Activated CD8-positive, alpha-beta memory T cell treated with anti-CD3 and anti-CD28 coated beads for 36 hours (primary cell): ENCODE data around the gene ZNF546. TPM values are rescaled to one million over a fixed set of nuclear protein-coding genes. Genes with fewer than 3 reads are reported as not detected.
"Not testable (repeated sequence)": the region's sequence is repeated elsewhere in the genome, so short reads cannot be mapped to it uniquely, and the experiment has no call there.

Experiments used
- CTCF ChIA-PET: fragments of 350-600 bp; sonication (Branson Sonifier 250); formaldehyde crosslinking; loops from one replicate; lab custom pipeline; 2021; ENCODE audit warnings: antibody characterized with exemption; lab: Charles Lee
- POLR2A ChIA-PET: fragments of 350-600 bp; sonication (Branson Sonifier 250); formaldehyde crosslinking; loops from one replicate; lab custom pipeline; 2021; ENCODE audit warnings: antibody characterized with exemption; lab: Charles Lee
- total RNA-seq, 2 experiments: library from RNA; stranded (reverse); gene quantifications; one replicate each; pipeline ENCODE4 v1.2.3, GENCODE V29; 2021

Gene ZNF546
- total RNA-seq, 2 experiments from 2014 or later, result 4.0 to 4.4 TPM

GRCh38 chr19:40025938-40026596 is 29.2 kb downstream of the ZNF546 start:
- POLR2A ChIA-PET, result no interaction called here
- CTCF ChIA-PET, result no interaction called here

- CTCF ChIA-PET, result no interaction called here
- POLR2A ChIA-PET, result no interaction called here
These were observed 29.7 kb downstream of the ZNF546 start for GRCh38 chr19:40026597-40026970.

DNA sequence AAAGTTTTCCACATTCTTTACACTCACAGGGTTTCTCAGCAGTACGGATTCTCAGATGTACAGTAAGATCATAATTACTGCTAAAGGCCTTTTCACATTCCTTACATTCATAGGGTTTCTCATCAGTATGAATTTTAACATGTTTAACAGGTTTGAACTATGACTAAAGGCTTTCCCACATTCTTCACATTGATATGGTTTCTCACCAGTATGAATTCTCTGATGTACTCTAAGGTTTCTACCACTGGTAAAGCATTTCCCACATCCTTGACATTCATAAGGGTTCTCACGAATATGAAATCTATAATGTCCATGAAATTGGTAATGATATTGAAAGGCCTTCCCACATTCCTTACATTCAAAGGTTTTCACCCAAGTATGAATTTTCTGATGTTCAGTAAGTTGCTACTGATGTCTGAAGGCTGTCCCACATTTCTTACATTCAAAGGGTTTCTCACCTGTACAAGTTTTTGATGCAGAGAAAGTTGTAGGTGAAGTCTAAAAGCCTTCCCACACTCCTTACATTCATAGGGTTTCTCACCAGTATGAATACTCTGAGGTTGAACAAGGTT is 37.2 kb downstream of the ZNF546 start:
- POLR2A ChIA-PET, result no interaction called here
- CTCF ChIA-PET, result no interaction called here

- POLR2A ChIA-PET, result no interaction called here
- CTCF ChIA-PET, result no interaction called here
These were observed 39.1 kb downstream of the ZNF546 start for GRCh38 chr19:40035996-40036395.

DNA sequence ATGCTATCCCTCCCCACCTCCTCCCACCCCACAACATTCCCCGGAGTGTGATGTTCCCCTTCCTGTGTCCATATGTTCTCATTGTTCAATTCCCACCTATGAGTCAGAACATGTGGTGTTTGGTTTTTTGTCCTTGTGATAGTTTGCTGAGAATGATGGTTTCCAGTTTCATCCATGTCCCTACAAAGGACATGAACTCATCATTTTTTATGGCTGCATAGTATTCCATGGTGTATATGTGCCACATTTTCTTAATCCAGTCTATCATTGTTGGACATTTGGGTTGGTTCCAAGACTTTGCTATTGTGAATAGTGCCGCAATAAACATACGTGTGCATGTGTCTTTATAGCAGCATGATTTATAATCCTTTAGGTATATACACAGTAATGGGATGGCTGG is 41.2 kb downstream of the ZNF546 start:
- CTCF ChIA-PET, POLR2A ChIA-PET: not testable (repeated sequence)

- POLR2A ChIA-PET, CTCF ChIA-PET: not testable (repeated sequence)
These were observed 44.9 kb downstream of the ZNF546 start for GRCh38 chr19:40041718-40042117.

DNA sequence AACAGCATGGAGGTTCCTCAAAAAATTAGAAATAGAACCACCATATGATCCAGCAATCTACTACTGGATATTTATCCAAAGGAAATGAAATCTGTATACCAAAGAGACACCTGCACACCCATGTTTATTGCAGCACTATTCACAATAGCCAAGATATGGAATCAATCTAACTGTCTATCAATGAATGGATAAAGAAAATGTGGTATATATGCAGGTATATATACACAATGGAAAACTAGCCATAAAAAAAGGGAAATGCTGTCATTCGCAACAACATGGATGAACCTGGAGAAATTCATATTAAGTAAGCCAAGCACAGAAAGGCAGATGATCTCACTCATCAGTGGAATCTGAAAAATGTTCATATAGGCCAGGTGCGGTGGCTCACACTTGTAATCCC is 56.6 kb downstream of the ZNF546 start:
- POLR2A ChIA-PET, result no interaction called here
- CTCF ChIA-PET, result no interaction called here

- CTCF ChIA-PET, result no interaction called here
- POLR2A ChIA-PET, result no interaction called here
These were observed 57.8 kb downstream of the ZNF546 start for GRCh38 chr19:40054632-40055031.

GRCh38 chr19:40055049-40055448 is 58.2 kb downstream of the ZNF546 start:
- CTCF ChIA-PET, result interaction anchor here (0.9 to 1.2 kb wide), 2 partner anchors 85 to 264 kb away, joined by 3 read pairs; no protein-coding TSS in a partner anchor
- POLR2A ChIA-PET, result interaction anchor here (1.0 to 1.9 kb wide), 3 partner anchors 35 to 58 kb away, joined by 3 to 7 read pairs (median 5); partner anchors contain the start of genes ZNF546 and ZNF780A

DNA sequence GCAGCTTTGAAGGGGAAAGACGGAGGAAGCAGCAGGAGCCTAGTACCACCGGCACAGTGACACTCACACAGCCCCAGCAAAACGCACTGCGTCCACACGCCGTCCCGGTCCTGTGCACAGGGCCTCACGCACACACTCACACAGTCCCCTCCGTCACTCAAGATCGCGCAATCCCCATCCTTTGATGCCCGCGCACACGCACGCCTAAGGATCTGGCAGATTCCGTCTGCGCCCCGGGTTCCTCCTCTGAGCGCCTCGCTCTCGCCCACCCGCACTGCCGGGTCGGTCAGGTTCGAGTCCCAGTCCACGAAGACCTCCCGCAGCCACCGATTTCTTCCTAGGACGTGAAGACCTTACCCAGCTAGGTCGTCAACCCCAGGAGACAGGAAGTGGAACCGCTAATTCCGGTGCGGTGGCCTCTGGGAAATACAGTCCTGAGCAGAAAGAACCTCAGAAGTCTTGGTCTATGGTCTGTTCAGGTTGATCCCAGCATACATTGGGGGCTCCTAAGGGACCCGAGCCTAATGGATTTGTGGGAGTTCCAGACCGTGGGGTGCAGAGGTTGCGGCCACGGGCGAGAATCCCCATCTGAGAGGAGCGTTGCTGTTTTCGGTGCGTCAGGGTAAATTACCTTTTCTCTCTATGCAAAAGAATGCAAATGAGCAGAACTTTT is 59.1 kb downstream of the ZNF546 start, which contains the start of gene ZNF780B:
TSS of gene ZNF780B (minus strand) at position 400 of the 673 bp plus-strand sequence. CDS start 5,899 bp downstream, outside the sequence.
- POLR2A ChIA-PET, result interaction anchor here (1.0 to 1.9 kb wide), 3 partner anchors 34 to 59 kb away, joined by 3 to 7 read pairs (median 5); partner anchors contain the start of genes ZNF546 and ZNF780A
- CTCF ChIA-PET, result interaction anchor here (0.9 to 1.2 kb wide), 2 partner anchors 86 to 265 kb away, joined by 3 read pairs; no protein-coding TSS in a partner anchor

DNA sequence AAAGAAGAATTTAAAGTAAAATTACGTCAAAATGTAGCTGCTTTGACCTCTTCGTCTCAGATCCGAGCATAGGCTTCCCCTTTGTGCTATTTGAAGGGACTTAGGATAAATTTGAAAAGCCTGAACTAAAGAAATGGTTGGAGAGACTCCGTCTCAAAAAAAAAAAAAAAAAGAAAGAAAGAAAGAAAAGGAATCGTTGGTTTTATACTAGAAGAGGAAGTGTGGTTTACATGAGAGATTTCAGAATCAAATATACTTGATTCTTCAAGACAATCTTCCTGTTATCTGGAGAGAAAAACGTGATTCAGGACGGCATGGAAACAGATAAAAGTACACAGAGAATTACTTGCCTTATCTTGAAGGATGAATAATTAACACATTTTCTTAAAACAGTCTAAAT is 59.6 kb downstream of the ZNF546 start:
- CTCF ChIA-PET, result no interaction called here
- POLR2A ChIA-PET, result interaction anchor here (1.4 to 1.9 kb wide), 2 partner anchors 35 to 60 kb away, joined by 5 to 7 read pairs; partner anchors contain the start of genes ZNF546 and ZNF780A

DNA sequence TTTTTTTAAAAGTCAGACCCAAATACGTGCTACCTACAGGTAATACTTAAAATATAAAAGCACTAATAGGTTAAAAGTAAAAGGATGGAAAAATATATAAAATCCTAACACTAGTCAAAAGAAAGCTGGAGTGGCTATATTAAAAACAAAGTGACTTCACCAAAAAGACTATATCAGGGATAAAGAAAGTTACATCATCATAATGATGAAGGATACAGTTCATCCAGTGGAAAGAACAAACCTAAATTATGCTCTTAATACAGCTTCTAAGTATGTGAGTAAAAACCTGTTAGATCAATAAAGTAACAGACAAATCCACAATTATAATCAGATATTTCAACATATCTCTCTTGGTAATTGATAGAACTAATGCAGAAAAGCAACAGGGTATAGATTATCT is 60.3 kb downstream of the ZNF546 start:
- ChIA-PET CTCF (no interaction called here), POLR2A (no interaction called here)

GRCh38 chr19:40059624-40060023 is 62.8 kb downstream of the ZNF546 start:
- CTCF ChIA-PET, result no interaction called here
- POLR2A ChIA-PET, result interaction anchor here (0.6 kb wide), 1 partner anchor 579 kb away, joined by 5 read pairs; the partner anchor contains the start of gene TIMM50

GRCh38 chr19:40070058-40070457 is 73.2 kb downstream of the ZNF546 start:
- ChIA-PET POLR2A (no interaction called here), CTCF (no interaction called here)

Other genes starting within 250 kb of the ZNF546 start
- gene LEUTX, start 218.2 kb upstream of the ZNF546 start, total RNA-seq, result not detected
- 1 to 10 TPM; 5.8 to 7.3 TPM for gene DYRK1B, start 162.9 kb upstream of the ZNF546 start, total RNA-seq
- gene FBL, start 150.7 kb upstream of the ZNF546 start, total RNA-seq, result 100 to 1,000 TPM; 779 to 780 TPM
- gene FCGBP, start 62.4 kb upstream of the ZNF546 start, total RNA-seq, result 1 to 10 TPM; 1.5 to 2.1 TPM
- 100 to 1,000 TPM; 159 to 170 TPM for gene PSMC4, start 25.9 kb upstream of the ZNF546 start, total RNA-seq
- gene ZNF780B, start 59.2 kb downstream of the ZNF546 start, total RNA-seq, result 10 to 100 TPM; 15.6 to 15.9 TPM
- gene ZNF780A, start 93.9 kb downstream of the ZNF546 start, total RNA-seq, result 10 to 100 TPM; 17.4 to 18.9 TPM
- 10 to 100 TPM; 13.6 to 16.5 TPM for gene MAP3K10, start 194.4 kb downstream of the ZNF546 start, total RNA-seq
- gene TTC9B, start 221.3 kb downstream of the ZNF546 start, total RNA-seq, result not detected
- not detected for gene CCNP, start 229.6 kb downstream of the ZNF546 start, total RNA-seq